Measurements from ENCODE around the gene GRM4. TPM values are rescaled to one million over a fixed set of nuclear protein-coding genes. Genes with fewer than 3 reads are reported as not detected.

The GRM4 gene
- total and polyA plus RNA-seq, 5 donors from 2014 or later: not detected

DNA sequence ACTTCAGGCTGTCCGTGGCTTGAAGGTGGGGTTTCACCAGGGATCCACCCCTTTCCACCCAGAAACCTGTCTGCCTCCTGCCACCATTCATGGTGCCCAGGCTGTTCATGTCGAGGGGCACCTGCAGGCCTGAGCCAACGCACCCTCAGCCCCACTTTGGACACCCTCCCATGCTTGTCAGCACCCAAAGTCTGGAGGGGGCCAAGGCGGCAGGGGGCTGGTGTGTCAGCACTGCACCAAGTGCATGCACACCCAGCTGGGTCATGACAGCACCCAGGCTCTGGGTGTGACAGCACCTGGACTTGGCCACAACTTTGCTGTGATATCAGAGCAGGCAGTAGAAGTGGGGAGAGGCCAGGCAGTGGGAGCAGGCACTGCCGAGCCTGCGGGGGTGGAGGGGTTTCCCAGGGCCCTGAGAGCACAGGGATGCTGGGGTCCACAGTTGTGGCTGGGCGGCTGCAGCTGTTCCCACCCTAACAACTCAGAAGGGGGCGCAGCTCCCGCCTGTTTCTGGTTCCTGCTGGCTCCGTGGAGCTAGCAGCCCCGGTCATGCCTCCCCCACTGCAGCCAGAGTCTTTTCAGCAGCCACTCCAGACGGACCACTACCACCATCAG is 33.3 kb upstream of the GRM4 start:
- H3K36me3 ChIP-seq (ENCODE audit: control insufficient read depth, insufficient read depth, low read length): no peaks in the 10 kb centered on the region
- no peak overlapping the region for H3K4me3 Mint-ChIP-seq
- ATAC-seq (ENCODE audit: low read depth in 2 of 2): no peak
- H3K27ac ChIP-seq (ENCODE audit: insufficient read depth, low read length, poor library complexity, severe bottlenecking): no peak overlapping the region
- H3K27me3 ChIP-seq (ENCODE audit: control insufficient read depth, insufficient read depth, low read length): no peaks in the 10 kb centered on the region
- H3K4me3 ChIP-seq (ENCODE audit: low read depth, low read length): no peak overlapping the region
- no peak overlapping the region for H3K27ac Mint-ChIP-seq
- no peak for DNase-seq
- peaks cover 10 to 18% (median 12%) of the 10 kb centered on the region in 4 donors for H3K4me1 Mint-ChIP-seq
- H3K9me3 Mint-ChIP-seq: peaks cover 0 to 10% (median 0%) of the 10 kb centered on the region in 7 donors
- peaks cover 17% of the 10 kb centered on the region for H3K4me1 ChIP-seq (ENCODE audit: control insufficient read depth, insufficient read depth, low read length, poor library complexity, severe bottlenecking)
- H3K36me3 Mint-ChIP-seq: no peaks in the 10 kb centered on the region
- H3K9me3 ChIP-seq (ENCODE audit: control insufficient read depth in 2 of 2, low read length in 2 of 2): peaks cover 0 to 2% of the 10 kb centered on the region in 2 experiments
- H3K27me3 Mint-ChIP-seq: no peaks in the 10 kb centered on the region

DNA sequence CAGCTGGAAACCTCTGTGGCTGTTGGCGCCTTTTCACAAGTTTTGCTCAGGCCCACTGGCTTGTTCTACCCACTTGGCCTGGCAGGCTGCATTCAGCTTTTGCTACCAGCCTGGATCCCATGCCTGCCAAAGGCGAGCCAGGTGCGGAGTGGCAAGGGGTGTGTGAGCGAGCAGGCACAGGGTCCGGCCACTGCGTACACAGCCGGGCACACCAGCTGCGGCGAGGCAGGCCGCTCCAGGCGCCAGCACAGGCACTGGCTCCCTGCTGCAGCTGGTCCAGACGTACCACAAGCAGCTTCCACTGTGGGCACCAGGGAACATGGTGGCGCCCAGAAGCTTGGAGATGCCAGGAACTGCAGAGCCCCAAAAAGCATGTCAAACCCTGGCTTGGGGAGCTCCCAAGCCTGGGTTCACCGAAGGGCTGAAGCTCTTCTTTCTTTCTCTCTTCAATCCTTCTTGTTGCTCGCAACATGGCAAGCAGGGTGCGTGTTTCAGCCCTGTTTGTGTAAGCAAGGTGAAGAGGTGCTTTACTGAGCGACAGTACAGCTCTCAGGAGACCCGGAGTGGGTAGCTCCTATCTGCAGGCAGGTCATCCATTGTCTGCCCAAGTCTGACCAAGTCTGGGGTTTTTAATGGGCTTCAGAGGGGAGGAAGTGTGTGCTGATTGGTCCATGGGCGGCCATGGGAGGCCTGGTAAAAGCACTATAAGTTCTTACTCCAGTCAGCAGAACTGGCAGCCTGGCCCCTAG is 32.6 kb upstream of the GRM4 start:
- Histone ChIP-seq H3K9me3 (ENCODE audit: control insufficient read depth in 2 of 2, low read length in 2 of 2) (no peaks in the 10 kb centered on the region), H3K4me3 (ENCODE audit: low read depth, low read length) (no peak overlapping the region)
- H3K36me3 Mint-ChIP-seq: no peaks in the 10 kb centered on the region

DNA sequence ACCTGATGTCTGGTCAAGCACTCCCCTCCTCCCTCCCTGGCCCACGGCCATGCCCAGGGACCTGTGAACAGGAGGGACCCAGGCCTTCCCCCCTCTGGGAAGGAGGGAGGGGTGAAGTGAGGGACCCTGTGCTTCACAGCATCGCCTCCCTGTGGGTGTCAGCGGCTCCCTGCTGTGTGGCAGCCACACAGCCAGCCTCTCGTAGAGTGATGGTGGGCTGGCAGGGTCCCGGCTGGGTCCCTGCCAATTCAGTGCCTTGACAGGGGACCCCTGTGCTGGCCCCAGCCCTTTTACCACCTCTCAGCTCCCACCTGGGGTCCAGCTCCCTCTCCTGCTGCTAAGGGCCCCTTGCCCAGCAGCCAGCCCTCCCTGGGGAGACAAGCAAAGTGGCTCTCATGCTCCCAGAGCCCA is 31.3 kb upstream of the GRM4 start:
- DNase-seq: no peak
- Mint-ChIP-seq H3K27ac (no peak overlapping the region), H3K4me3 (no peak overlapping the region)

More for the DNA sequence above, 32.6 kb upstream of the GRM4 start:
- no peaks in the 10 kb centered on the region for H3K27me3 Mint-ChIP-seq
- H3K4me1 Mint-ChIP-seq: peaks cover 10 to 18% (median 12%) of the 10 kb centered on the region in 4 donors
- H3K9me3 Mint-ChIP-seq: peaks cover 0 to 8% (median 0%) of the 10 kb centered on the region in 7 donors
- H3K4me3 Mint-ChIP-seq: no peak overlapping the region
- Histone ChIP-seq H3K4me1 (ENCODE audit: control insufficient read depth, insufficient read depth, low read length, poor library complexity, severe bottlenecking) (peaks cover 17% of the 10 kb centered on the region), H3K36me3 (ENCODE audit: control insufficient read depth, insufficient read depth, low read length) (no peaks in the 10 kb centered on the region), H3K27me3 (ENCODE audit: control insufficient read depth, insufficient read depth, low read length) (no peaks in the 10 kb centered on the region), H3K27ac (ENCODE audit: insufficient read depth, low read length, poor library complexity, severe bottlenecking) (no peak overlapping the region)
- ATAC-seq (ENCODE audit: low read depth in 2 of 2): no peak
- no peak for DNase-seq
- peak overlapping the region in 1 of 3 donors; percentile 43 for H3K27ac Mint-ChIP-seq

DNA sequence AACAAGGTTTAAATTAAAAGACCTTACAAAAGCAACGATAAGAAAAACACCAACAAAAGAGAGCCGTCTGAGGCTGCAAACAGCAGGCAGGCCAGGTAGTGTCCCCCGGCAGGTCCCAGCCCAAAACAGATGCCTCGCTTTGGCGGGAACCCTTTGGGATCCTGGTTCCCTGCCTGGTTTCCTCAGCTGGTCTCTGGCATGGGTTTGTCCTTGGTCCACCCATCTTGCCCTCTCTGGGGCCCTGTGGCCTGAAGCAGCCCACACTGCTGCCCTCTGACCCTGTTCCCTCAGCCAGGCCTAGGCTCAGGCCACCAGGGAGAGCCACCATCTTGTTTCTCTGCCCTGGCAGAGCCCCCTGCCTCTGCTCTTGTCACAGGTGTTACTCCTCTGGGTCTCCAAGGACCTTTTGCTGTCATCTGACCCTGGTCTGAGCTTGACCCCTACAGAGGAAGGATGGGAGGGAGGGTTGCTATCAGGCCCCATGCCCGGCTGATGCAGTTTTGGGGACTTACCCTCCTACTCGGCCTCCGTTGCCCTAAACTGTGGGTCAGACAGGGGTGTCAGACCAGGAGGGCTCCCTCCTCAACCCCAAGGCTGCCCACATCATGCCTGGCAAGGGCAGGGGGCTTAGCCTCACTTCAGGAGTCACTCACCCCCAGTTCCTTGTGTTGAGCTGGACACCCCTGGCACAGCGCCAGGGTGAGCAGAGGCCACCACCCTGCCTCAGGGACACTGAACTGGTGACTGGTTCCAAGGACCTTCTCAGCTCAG is 30.6 kb upstream of the GRM4 start:
- no peak overlapping the region for H3K4me3 ChIP-seq (ENCODE audit: low read depth, low read length)
- no peaks in the 10 kb centered on the region for H3K9me3 ChIP-seq (ENCODE audit: control insufficient read depth in 2 of 2, low read length in 2 of 2)
- no peaks in the 10 kb centered on the region for H3K27me3 ChIP-seq (ENCODE audit: control insufficient read depth, insufficient read depth, low read length)
- DNase-seq: no peak
- no peak for ATAC-seq (ENCODE audit: low read depth in 2 of 2)
- H3K36me3 Mint-ChIP-seq: no peaks in the 10 kb centered on the region
- H3K9me3 Mint-ChIP-seq: no peaks in the 10 kb centered on the region
- no peak overlapping the region for H3K4me3 Mint-ChIP-seq
- no peaks in the 10 kb centered on the region for H3K36me3 ChIP-seq (ENCODE audit: control insufficient read depth, insufficient read depth, low read length)
- no peak overlapping the region for H3K27ac Mint-ChIP-seq
- no peaks in the 10 kb centered on the region for H3K4me1 Mint-ChIP-seq
- no peaks in the 10 kb centered on the region for H3K4me1 ChIP-seq (ENCODE audit: control insufficient read depth, insufficient read depth, low read length, poor library complexity, severe bottlenecking)
- H3K27me3 Mint-ChIP-seq: peaks cover 4% of the 10 kb centered on the region
- no peak overlapping the region for H3K27ac ChIP-seq (ENCODE audit: insufficient read depth, low read length, poor library complexity, severe bottlenecking)

More for the DNA sequence above, 31.3 kb upstream of the GRM4 start:
- H3K36me3 ChIP-seq (ENCODE audit: control insufficient read depth, insufficient read depth, low read length): no peaks in the 10 kb centered on the region
- Mint-ChIP-seq H3K9me3 (no peaks in the 10 kb centered on the region), H3K27me3 (no peaks in the 10 kb centered on the region), H3K4me1 (peaks cover 0 to 6% (median 1%) of the 10 kb centered on the region in 4 donors), H3K36me3 (no peaks in the 10 kb centered on the region)
- H3K4me3 ChIP-seq (ENCODE audit: low read depth, low read length): no peak overlapping the region
- ATAC-seq (ENCODE audit: low read depth in 2 of 2): no peak
- no peak overlapping the region for H3K27ac ChIP-seq (ENCODE audit: insufficient read depth, low read length, poor library complexity, severe bottlenecking)
- H3K27me3 ChIP-seq (ENCODE audit: control insufficient read depth, insufficient read depth, low read length): no peaks in the 10 kb centered on the region
- H3K9me3 ChIP-seq (ENCODE audit: control insufficient read depth in 2 of 2, low read length in 2 of 2): no peaks in the 10 kb centered on the region
- H3K4me1 ChIP-seq (ENCODE audit: control insufficient read depth, insufficient read depth, low read length, poor library complexity, severe bottlenecking): peaks cover 5% of the 10 kb centered on the region

DNA sequence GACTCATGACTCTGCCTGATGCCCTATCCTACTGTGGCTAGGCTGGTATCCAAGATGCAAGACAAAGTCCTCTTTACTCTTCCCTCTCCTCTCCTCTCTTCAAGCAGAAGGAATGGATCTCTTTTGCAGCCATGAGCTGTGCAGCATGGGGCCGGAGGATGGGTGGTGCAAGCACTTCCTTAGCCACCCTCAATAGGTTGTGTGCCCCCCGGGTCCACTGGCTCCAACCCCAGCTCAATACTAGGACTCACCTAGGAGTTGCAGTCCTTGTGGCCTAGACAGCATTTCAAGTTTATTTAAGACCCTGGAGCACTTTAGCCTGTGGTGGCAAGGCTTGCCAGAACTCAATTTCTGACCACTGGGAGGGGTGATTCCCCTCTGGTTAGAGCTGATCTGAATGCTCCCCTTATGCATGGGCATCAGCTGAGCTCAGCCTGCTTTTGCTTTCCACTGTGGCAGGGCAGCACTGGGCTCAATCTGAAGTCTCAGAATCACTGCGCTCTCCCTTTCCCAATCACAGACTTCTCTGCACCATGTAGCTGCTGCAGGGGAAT is 29.0 kb upstream of the GRM4 start:
- H3K27ac Mint-ChIP-seq: peak overlapping the region in 2 of 3 donors; percentile 25 to 32
- H3K4me3 Mint-ChIP-seq: no peak overlapping the region
- no peak for DNase-seq

DNA sequence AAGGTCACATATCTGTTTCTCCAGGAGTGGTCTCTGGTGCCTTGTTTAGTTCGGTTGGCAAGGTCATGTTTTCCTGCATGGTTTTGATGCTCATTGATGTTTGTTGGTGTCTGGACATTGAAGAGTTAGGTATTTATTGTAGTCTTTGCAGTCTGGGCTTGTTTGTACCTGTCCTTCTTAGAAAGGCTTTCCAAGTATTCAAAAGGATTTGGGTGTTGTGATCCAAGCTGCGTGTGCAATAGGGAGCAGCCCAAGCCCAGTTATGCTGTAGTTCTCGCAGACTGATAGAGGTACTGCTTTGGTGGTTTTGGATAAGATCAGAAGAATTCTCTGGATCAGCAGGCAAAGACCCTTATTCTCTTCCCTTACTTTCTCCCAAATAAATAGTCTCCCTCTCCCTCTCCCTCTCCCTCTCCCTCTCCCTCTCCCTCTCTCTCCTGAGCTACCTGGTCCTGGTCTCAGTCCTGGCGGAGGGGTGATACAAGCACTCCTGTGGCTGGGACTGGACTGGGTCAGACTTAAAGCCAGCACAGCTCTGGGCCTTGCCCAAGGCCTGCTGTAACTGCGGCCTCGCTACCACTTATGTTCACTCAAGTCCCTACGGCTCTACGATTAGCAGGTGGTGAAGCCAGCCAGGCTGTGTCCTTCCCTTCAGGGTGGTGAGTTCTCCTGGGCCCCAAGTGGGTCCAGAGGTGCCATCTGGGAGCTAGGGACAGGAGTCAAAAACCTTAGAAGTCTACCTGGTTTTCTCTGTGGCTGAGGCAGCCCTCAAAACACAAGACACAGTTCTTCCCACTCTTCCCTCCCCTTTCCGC is 27.3 kb upstream of the GRM4 start:
- H3K27me3 ChIP-seq (ENCODE audit: control insufficient read depth, insufficient read depth, low read length): no peaks in the 10 kb centered on the region
- no peak overlapping the region for H3K27ac ChIP-seq (ENCODE audit: insufficient read depth, low read length, poor library complexity, severe bottlenecking)
- Mint-ChIP-seq H3K4me3 (no peak overlapping the region), H3K36me3 (no peaks in the 10 kb centered on the region), H3K27me3 (peaks cover 19% of the 10 kb centered on the region), H3K9me3 (peaks cover 0 to 1% (median 0%) of the 10 kb centered on the region in 7 donors), H3K27ac (peak overlapping the region in 2 of 3 donors; percentile 5 to 22), H3K4me1 (no peaks in the 10 kb centered on the region)
- no peaks in the 10 kb centered on the region for H3K4me1 ChIP-seq (ENCODE audit: control insufficient read depth, insufficient read depth, low read length, poor library complexity, severe bottlenecking)
- H3K4me3 ChIP-seq (ENCODE audit: low read depth, low read length): no peak overlapping the region
- ATAC-seq (ENCODE audit: low read depth in 2 of 2) (no peak), DNase-seq (no peak)
- no peaks in the 10 kb centered on the region for H3K36me3 ChIP-seq (ENCODE audit: control insufficient read depth, insufficient read depth, low read length)
- H3K9me3 ChIP-seq (ENCODE audit: control insufficient read depth in 2 of 2, low read length in 2 of 2): no peaks in the 10 kb centered on the region

More for the DNA sequence above, 29.0 kb upstream of the GRM4 start:
- Mint-ChIP-seq H3K4me1 (no peaks in the 10 kb centered on the region), H3K27me3 (peaks cover 10% of the 10 kb centered on the region), H3K36me3 (no peaks in the 10 kb centered on the region), H3K9me3 (peaks cover 0 to 1% (median 0%) of the 10 kb centered on the region in 7 donors)
- Histone ChIP-seq H3K4me1 (ENCODE audit: control insufficient read depth, insufficient read depth, low read length, poor library complexity, severe bottlenecking) (no peaks in the 10 kb centered on the region), H3K9me3 (ENCODE audit: control insufficient read depth in 2 of 2, low read length in 2 of 2) (no peaks in the 10 kb centered on the region), H3K27ac (ENCODE audit: insufficient read depth, low read length, poor library complexity, severe bottlenecking) (no peak overlapping the region), H3K36me3 (ENCODE audit: control insufficient read depth, insufficient read depth, low read length) (no peaks in the 10 kb centered on the region), H3K27me3 (ENCODE audit: control insufficient read depth, insufficient read depth, low read length) (no peaks in the 10 kb centered on the region), H3K4me3 (ENCODE audit: low read depth, low read length) (no peak overlapping the region)
- ATAC-seq (ENCODE audit: low read depth in 2 of 2): no peak

DNA sequence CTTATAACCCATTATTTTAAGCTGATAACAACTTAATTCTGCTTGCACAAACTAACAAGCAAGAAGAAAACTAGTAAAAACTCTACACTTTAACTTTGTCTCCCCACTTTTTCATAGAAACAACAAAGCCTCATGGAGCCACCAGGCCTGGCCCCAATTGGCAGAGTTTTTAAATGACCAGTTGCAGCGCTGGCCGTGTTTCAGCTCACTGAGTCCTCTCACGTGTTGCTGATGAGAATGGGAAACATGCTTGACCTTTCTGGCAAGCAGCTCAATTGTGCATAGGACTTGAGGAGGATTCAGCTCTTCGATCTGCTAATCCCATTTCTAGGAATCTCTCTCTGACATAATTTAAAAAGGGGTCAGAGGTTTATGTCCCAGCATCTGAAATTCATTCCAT is 24.5 kb upstream of the GRM4 start:
- no peak for ATAC-seq (ENCODE audit: low read depth in 2 of 2)
- no peak overlapping the region for H3K4me3 Mint-ChIP-seq
- H3K9me3 ChIP-seq (ENCODE audit: control insufficient read depth in 2 of 2, low read length in 2 of 2): no peaks in the 10 kb centered on the region
- no peak for DNase-seq
- H3K36me3 Mint-ChIP-seq: no peaks in the 10 kb centered on the region
- H3K27me3 ChIP-seq (ENCODE audit: control insufficient read depth, insufficient read depth, low read length): no peaks in the 10 kb centered on the region
- peaks cover 0 to 1% (median 0%) of the 10 kb centered on the region in 7 donors for H3K9me3 Mint-ChIP-seq
- H3K27me3 Mint-ChIP-seq: peaks cover 34% of the 10 kb centered on the region
- no peaks in the 10 kb centered on the region for H3K4me1 Mint-ChIP-seq
- no peak overlapping the region for H3K4me3 ChIP-seq (ENCODE audit: low read depth, low read length)
- H3K27ac ChIP-seq (ENCODE audit: insufficient read depth, low read length, poor library complexity, severe bottlenecking): no peak overlapping the region
- no peaks in the 10 kb centered on the region for H3K4me1 ChIP-seq (ENCODE audit: control insufficient read depth, insufficient read depth, low read length, poor library complexity, severe bottlenecking)
- H3K36me3 ChIP-seq (ENCODE audit: control insufficient read depth, insufficient read depth, low read length): no peaks in the 10 kb centered on the region
- H3K27ac Mint-ChIP-seq: no peak overlapping the region

All from CD4-positive, CD25-positive, alpha-beta regulatory T cell (primary cell).